Endothelial cell (in vitro differentiated cells): ENCODE measurements around the gene ZRANB1. TPM values are rescaled to one million over a fixed set of nuclear protein-coding genes. Genes with fewer than 3 reads are reported as not detected.

Source experiments
- DNase-seq: peaks from one replicate; pipeline ENCODE4 v3.0.0; 2021; ENCODE audit warnings: low spot score
- H3K27ac Mint-ChIP-seq: one replicate; pipeline ENCODE4 v1.8.0; 2021; ENCODE audit warnings: mixed read lengths, inconsistent platforms; ENCODE audit not compliant: unreplicated experiment
- H3K27me3 Mint-ChIP-seq: one replicate; pipeline ENCODE4 v1.8.0; 2021; ENCODE audit warnings: mild to moderate bottlenecking, moderate library complexity, mixed read lengths, inconsistent platforms; ENCODE audit not compliant: unreplicated experiment
- H3K36me3 Mint-ChIP-seq: one replicate; pipeline ENCODE4 v1.8.0; 2021; ENCODE audit warnings: mild to moderate bottlenecking, low read depth, mixed read lengths, inconsistent platforms; ENCODE audit not compliant: unreplicated experiment
- H3K4me1 Mint-ChIP-seq: one replicate; pipeline ENCODE4 v1.8.0; 2021; ENCODE audit warnings: mild to moderate bottlenecking, mixed read lengths, inconsistent platforms; ENCODE audit not compliant: unreplicated experiment
- H3K4me3 Mint-ChIP-seq: one replicate; pipeline ENCODE4 v1.8.0; 2021; ENCODE audit warnings: mild to moderate bottlenecking, mixed read lengths, inconsistent platforms; ENCODE audit not compliant: unreplicated experiment
- H3K9me3 Mint-ChIP-seq: one replicate; pipeline ENCODE4 v1.8.0; 2021; ENCODE audit warnings: mixed read lengths, inconsistent platforms; ENCODE audit not compliant: unreplicated experiment
- CTCF ChIP-seq: fragments of 200-600 bp; sonication (generic); IDR thresholded peaks from one replicate; pipeline ENCODE4 v1.5.0; 2021; ENCODE audit warnings: antibody characterized with exemption; ENCODE audit not compliant: unreplicated experiment
- total RNA-seq: library from RNA; stranded (reverse); fragmentation: NEBNext Ultra II Directional; extraction: Animal tissue kit (Norgen Biotek cat#: 25700); gene quantifications from one replicate; pipeline ENCODE4 v1.2.1, GENCODE V29; 2021; ENCODE audit not compliant: unreplicated experiment

ZRANB1 gene
- total RNA-seq, 1 donor from 2014 or later = 22.4 TPM

- no peaks in the 10 kb centered on the region for H3K27me3 Mint-ChIP-seq
- no peak overlapping the region for H3K4me3 Mint-ChIP-seq
- no peak for TF ChIP-seq CTCF
- H3K9me3 Mint-ChIP-seq = no peaks in the 10 kb centered on the region
- H3K27ac Mint-ChIP-seq = peak overlapping the region; percentile 19
- no peak for DNase-seq
- peaks cover 11% of the 10 kb centered on the region for H3K36me3 Mint-ChIP-seq
- peaks cover 21% of the 10 kb centered on the region for H3K4me1 Mint-ChIP-seq
Measured at GRCh38 chr10:124953421-124953820, 11.5 kb downstream of the ZRANB1 start.

GRCh38 chr10:124955243-124955642 lies 13.3 kb downstream of the ZRANB1 start:
- Mint-ChIP-seq H3K4me3 (no peak overlapping the region), H3K27me3 (peaks cover 2% of the 10 kb centered on the region), H3K36me3 (peaks cover 4% of the 10 kb centered on the region), H3K4me1 (peaks cover 21% of the 10 kb centered on the region), H3K9me3 (no peaks in the 10 kb centered on the region), H3K27ac (no peak overlapping the region)
- no peak for DNase-seq
- no peak for TF ChIP-seq CTCF

- H3K4me3 Mint-ChIP-seq = no peak overlapping the region
- no peak overlapping the region for H3K27ac Mint-ChIP-seq
- DNase-seq = no peak
- peaks cover 2% of the 10 kb centered on the region for H3K27me3 Mint-ChIP-seq
- H3K9me3 Mint-ChIP-seq = no peaks in the 10 kb centered on the region
- peaks cover 21% of the 10 kb centered on the region for H3K4me1 Mint-ChIP-seq
- TF ChIP-seq CTCF = no peak
- peaks cover 4% of the 10 kb centered on the region for H3K36me3 Mint-ChIP-seq
Measured at GRCh38 chr10:124955868-124956267, 13.9 kb downstream of the ZRANB1 start.

- H3K36me3 Mint-ChIP-seq = peaks cover 4% of the 10 kb centered on the region
- no peak overlapping the region for H3K4me3 Mint-ChIP-seq
- no peak overlapping the region for H3K27ac Mint-ChIP-seq
- no peak for TF ChIP-seq CTCF
- peaks cover 21% of the 10 kb centered on the region for H3K4me1 Mint-ChIP-seq
- H3K9me3 Mint-ChIP-seq = no peaks in the 10 kb centered on the region
- no peak for DNase-seq
- H3K27me3 Mint-ChIP-seq = peaks cover 2% of the 10 kb centered on the region
Measured at GRCh38 chr10:124956764-124957163, 14.8 kb downstream of the ZRANB1 start.

GRCh38 chr10:124957404-124957947 lies 15.6 kb downstream of the ZRANB1 start:
- H3K9me3 Mint-ChIP-seq = no peaks in the 10 kb centered on the region
- H3K4me3 Mint-ChIP-seq = no peak overlapping the region
- H3K36me3 Mint-ChIP-seq = peaks cover 4% of the 10 kb centered on the region
- H3K27me3 Mint-ChIP-seq = peaks cover 2% of the 10 kb centered on the region
- TF ChIP-seq CTCF = no peak
- peaks cover 21% of the 10 kb centered on the region for H3K4me1 Mint-ChIP-seq
- H3K27ac Mint-ChIP-seq = peak overlapping the region; percentile 46
- no peak for DNase-seq
